OCI-M2 (cell line): ENCODE results near the gene HOXA7.

Source experiments
- DNase-seq: peaks from one replicate; lab custom pipeline; 2025; ENCODE audit not compliant: unreplicated experiment; lab: John Stamatoyannopoulos, UW

HOXA7 gene

GRCh38 chr7:27193335-27194001 lies 37.0 kb upstream of the HOXA7 start:
- no peak for DNase-seq

- no peak for DNase-seq
Observed at GRCh38 chr7:27192546-27193334, 36.3 kb upstream of the HOXA7 start.

DNA sequence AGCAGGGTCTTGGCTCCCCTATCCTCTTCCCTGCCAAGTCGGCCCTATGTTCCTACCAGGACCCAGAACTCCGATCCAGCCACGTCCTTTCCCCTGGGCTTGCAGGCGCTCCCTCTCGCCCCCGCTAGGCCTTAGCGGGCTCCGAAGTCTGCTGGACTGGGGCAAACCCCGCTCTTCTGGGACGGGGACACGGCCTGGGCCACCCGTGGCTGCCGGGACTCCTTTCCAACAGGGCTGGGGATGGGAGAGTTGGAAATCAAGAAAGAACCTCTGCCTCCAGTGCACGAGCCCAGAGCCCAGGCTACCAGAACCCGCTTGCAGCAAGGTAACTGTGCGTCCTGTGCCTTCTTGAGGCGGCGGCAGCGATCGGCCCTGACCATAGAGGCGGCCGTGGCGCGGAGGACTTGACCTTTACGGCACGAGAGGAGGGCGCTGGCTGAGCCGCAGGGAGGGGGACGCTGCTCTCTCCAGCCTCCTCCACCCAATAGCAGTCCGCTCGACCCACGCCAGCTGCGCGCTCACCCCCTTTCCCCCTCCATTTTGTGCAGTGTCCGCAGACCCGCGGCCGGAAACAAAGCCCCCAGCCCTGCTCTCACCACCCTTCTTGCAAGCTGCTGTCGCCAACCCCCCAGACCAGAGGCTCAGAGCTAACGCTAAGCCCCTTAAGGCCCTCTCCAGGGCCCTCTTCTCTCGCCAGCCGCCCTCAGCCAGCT lies 35.5 kb upstream of the HOXA7 start:
- no peak for DNase-seq

DNA sequence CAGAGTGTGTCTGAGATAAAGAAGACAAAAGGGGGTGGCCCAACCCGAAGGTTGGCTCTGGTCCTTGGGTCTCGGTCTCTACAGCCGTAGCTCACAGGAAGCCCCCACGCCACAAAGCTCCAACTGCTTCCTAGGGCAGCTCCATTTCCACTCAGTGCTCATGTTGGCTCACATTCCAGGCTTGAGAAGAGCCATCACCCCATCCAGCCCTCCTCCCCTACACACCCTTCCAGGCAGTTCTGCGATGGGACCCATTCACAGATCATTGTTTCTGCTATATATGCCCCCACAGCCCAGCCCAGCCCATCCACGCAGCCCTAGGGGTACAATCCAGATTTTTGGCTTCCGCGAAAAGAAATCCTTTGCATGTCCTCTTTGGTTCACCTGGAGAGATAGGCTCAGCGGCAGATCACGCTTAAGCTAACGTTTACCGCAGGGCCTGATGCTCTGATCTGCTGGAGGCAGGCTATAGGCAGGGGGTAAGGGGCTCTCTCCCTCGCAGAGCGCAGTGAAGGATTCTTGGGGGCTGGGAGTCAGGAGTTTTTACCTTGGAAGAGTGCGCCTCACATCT lies 34.8 kb upstream of the HOXA7 start:
- no peak for DNase-seq

- DNase-seq: no peak
Observed at GRCh38 chr7:27189997-27190748, 33.7 kb upstream of the HOXA7 start.

GRCh38 chr7:27189295-27189996 lies 33.0 kb upstream of the HOXA7 start:
- no peak for DNase-seq

- DNase-seq: no peak
Observed at GRCh38 chr7:27188386-27189294, 32.2 kb upstream of the HOXA7 start.

GRCh38 chr7:27187475-27188385 lies 31.3 kb upstream of the HOXA7 start:
- DNase-seq: no peak

DNA sequence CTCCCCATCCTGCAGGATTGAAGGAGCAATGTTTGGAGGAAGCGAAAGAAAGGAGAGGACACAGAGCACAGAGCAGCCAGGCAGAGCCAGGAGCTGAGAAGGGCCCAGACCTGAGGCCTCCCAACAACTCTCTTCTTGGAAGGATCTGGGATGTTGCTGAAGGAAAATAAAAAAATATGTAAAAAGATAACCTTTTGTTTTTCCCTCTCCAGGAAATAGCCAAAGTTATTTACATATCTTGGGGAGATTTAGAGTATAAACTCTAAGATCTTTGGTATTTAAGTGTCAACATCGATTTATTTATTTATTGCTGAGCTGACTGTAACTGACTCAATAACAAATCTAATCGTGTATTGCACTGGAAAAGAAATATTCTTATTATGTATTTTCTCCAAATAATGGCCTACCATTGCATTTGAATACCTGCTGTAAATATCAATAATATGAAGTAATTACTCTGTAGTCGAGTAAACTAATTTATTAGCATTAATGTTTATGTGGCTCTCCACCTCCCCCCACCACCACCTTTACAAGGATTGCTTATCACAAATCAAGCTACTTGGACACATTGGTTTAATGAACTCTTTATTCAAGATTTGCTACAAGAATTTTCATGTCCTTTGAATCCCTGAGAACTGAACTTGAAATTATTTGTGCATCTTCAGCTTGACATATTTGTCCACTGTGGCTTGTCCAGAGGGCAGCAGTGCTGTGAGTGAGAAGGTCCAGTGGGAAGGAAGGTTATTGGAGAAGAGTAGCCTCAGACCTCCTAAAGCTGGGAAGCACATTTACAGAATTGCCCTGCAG lies 30.4 kb upstream of the HOXA7 start:
- DNase-seq: no peak

- DNase-seq: no peak
Observed at GRCh38 chr7:27185854-27186667, 29.6 kb upstream of the HOXA7 start.

DNA sequence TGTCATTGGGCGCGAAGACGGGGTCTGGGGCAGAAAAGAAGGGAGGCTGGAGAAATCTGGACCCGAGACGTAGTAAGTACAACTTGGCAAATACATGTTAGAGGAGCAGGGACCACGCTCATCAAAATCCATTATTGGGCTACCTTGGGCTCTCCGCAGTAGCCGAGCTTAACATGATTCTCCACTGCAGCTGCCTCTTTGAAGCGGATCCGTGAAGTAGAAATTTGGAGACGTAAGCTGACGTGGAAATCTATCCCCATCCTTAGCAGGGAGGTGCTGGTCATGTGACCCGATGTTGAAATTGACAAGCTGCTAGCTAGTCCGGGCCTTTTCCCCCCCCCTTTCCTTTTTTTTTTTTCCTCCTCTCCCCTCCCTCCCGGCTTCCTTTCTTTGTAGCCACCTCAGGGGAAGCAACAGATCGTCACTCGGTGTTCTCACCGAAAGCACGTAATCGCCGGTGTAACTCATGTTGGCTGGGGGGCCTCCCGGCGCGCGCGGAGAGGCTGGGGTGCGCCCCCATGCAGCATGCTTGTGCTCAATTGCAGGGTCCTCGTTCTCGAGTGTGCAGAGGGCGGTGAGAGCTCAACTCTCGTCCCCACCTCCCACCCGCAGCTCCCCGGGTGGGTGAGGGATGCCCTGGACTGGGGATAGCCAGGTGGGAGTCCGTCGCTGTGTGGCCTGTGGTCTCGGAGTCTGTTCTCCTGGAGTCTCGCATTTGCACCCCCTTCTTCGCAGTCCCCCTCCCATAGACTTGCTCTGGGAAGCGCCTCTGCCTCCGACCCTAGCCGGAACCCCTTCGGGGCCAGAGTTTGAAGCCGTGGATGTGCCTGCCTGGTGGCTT lies 28.8 kb upstream of the HOXA7 start, which contains the start of gene HOXA11:
Gene HOXA11 (minus strand): TSS at position 220 of the 841 bp plus-strand sequence. CDS start 88 bp downstream, at position 132.
- no peak for DNase-seq

GRCh38 chr7:27184337-27185012 lies 28.0 kb upstream of the HOXA7 start:
- no peak for DNase-seq

DNA sequence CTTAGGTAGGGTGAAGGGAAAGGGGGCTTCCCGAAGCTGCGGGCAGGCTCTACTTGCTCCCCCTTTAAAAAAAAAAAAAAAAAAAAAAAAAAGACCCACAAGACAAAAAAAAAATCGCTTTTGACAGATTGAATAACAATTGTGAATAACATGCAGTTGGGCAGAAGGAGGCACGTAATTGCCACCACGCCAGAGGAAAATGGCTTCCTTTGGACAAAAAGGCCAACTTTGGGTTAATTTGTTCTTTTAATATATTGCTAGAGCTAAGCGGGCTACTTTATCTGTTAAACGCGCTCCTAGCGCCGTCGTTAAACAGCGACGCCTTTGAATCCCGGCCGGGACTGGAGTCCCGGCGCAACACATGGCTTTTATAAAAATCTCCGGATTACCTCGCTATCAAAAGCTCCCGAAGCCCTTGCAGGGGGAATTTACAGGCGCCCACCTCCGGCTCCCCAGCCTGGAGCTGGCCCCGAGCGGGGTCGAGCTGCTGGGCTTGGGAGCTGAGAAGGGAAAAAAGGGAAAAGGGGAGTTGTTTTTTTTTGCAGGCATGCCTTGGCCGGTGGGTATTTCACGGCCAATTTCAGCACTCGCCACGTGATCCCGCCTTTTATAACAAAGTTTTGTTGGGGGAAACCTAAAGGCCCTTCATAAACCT lies 27.3 kb upstream of the HOXA7 start:
- DNase-seq: no peak

DNA sequence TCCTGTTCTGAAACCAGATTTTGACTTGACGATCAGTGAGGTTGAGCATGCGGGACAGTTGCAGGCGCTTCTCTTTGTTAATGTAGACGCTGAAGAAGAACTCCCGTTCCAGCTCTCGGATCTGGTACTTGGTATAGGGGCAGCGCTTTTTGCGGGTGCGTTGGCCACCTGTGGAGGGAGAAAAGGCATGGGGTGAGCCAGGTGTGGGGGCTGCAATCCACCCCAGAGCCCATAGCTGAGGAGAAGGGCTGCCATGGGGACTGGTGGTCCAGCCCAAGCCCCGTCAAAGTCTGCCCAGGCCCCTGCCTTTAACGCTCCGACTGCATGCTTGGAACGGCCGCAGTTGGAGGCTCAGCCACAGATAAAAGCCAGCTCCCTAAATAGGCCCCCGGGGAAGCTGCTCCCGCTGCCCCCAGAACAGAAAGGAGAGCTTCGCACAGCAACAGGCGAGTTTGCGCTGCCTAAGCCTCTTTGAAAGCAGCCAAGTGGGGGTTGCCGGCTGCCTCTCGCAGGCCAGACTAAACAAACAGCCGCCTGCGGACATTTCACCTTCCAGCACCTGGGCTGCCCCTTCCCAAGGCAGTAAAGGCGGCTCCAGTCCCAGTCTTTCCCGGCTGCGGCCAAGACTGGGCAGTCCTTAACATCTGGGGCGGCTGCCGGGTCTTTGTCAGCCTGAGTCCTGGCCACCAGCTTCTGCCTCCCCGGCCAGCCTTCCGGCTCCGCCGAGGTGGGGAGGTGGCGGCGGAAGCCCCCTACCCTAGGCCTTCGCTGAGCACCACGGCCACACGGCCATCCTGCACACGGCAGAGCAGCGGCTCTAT lies 26.6 kb upstream of the HOXA7 start:
- DNase-seq: no peak
